IPS DF 6.9 (cell line): ENCODE results near the gene CFAP73.

Source experiments
- DNase-seq: peaks from one replicate; pipeline ENCODE4 v3.0.0-alpha.2; 2013; ENCODE audit warnings: low read depth, low spot score
- H3K27ac ChIP-seq: one replicate; pipeline ENCODE4 v1.5.1; 2013; ENCODE audit warnings: low read length, control low read depth
- H3K27me3 ChIP-seq: 2 replicates; pipeline ENCODE4 v1.6.1; 2013; ENCODE audit warnings: mild to moderate bottlenecking, low read length; ENCODE audit not compliant: control insufficient read depth, insufficient read depth
- H3K36me3 ChIP-seq: 2 replicates; pipeline ENCODE4 v1.6.1; 2013; ENCODE audit warnings: low read length; ENCODE audit not compliant: control insufficient read depth, insufficient read depth
- H3K4me1 ChIP-seq: 2 replicates; pipeline ENCODE4 v1.6.1; 2013; ENCODE audit warnings: low read length; ENCODE audit not compliant: control insufficient read depth, insufficient read depth
- H3K4me3 ChIP-seq: 2 replicates; pipeline ENCODE4 v1.5.1; 2013; ENCODE audit warnings: mild to moderate bottlenecking, low read length
- H3K9me3 ChIP-seq: 2 replicates; pipeline ENCODE4 v1.6.1; 2013; ENCODE audit warnings: low read length, inconsistent platforms; ENCODE audit not compliant: control insufficient read depth, insufficient read depth
- WGBS: extraction: QIAGEN DNeasy Blood & Tissue Kit; methylation state at CpG from one replicate; pipeline ENCODE4 v1.1.7; 2013; ENCODE audit warnings: mixed read lengths, missing lambda C conversion rate; ENCODE audit not compliant: insufficient read length, insufficient coverage; 5-methylcytosine and 5-hydroxymethylcytosine counted together

Gene CFAP73

GRCh38 chr12:113154351-113154973 lies 4.9 kb downstream of the CFAP73 start:
- no peak for DNase-seq
- H3K4me1 ChIP-seq = peaks cover 3% of the 10 kb centered on the region; the same call in 1 of the 2 replicates
- no peak overlapping the region for H3K27ac ChIP-seq
- H3K36me3 ChIP-seq = peaks cover 16% of the 10 kb centered on the region
- no peaks in the 10 kb centered on the region for H3K9me3 ChIP-seq
- peaks cover 3% of the 10 kb centered on the region; the same call in 1 of the 2 replicates for H3K27me3 ChIP-seq
- no CpG with 5 or more reads among the region's 51 CpGs for WGBS
- peak overlapping the region; percentile 42; the same call in 1 of the 2 replicates for H3K4me3 ChIP-seq

- H3K36me3 ChIP-seq = peaks cover 21% of the 10 kb centered on the region
- DNase-seq = no peak
- H3K9me3 ChIP-seq = no peaks in the 10 kb centered on the region
- H3K27me3 ChIP-seq = peaks cover 3% of the 10 kb centered on the region; the same call in 1 of the 2 replicates
- no peak overlapping the region for H3K4me3 ChIP-seq
- no peaks in the 10 kb centered on the region for H3K4me1 ChIP-seq
- WGBS = no CpG with 5 or more reads among the region's 12 CpGs
- no peak overlapping the region for H3K27ac ChIP-seq
These were observed 5.5 kb downstream of the CFAP73 start for GRCh38 chr12:113155060-113155459.

- no peaks in the 10 kb centered on the region for H3K9me3 ChIP-seq
- no peak overlapping the region for H3K27ac ChIP-seq
- no peak for DNase-seq
- no peaks in the 10 kb centered on the region for H3K4me1 ChIP-seq
- H3K4me3 ChIP-seq = no peak overlapping the region
- H3K36me3 ChIP-seq = peaks cover 27% of the 10 kb centered on the region
- WGBS = no CpG with 5 or more reads among the region's 7 CpGs
- peaks cover 3% of the 10 kb centered on the region; the same call in 1 of the 2 replicates for H3K27me3 ChIP-seq
These were observed 6.1 kb downstream of the CFAP73 start for GRCh38 chr12:113155646-113156045.

- WGBS = no CpG with 5 or more reads among the region's 12 CpGs
These were observed 7.8 kb downstream of the CFAP73 start for GRCh38 chr12:113157218-113157859.

GRCh38 chr12:113158439-113159203 lies 9.1 kb downstream of the CFAP73 start:
- H3K4me3 ChIP-seq = no peak overlapping the region
- DNase-seq = no peak
- H3K36me3 ChIP-seq = peaks cover 40% of the 10 kb centered on the region
- peaks cover 10% of the 10 kb centered on the region; the same call in 1 of the 2 replicates for H3K4me1 ChIP-seq
- no peak overlapping the region for H3K27ac ChIP-seq
- no CpG with 5 or more reads among the region's 26 CpGs for WGBS
- 0 out of 2 replicates have a peak, but pooled peaks cover 3% of the 10 kb centered on the region for H3K27me3 ChIP-seq
- no peaks in the 10 kb centered on the region for H3K9me3 ChIP-seq

More at GRCh38 chr12:113157218-113157859, 7.8 kb downstream of the CFAP73 start:
- H3K4me3 ChIP-seq = no peak overlapping the region
- peaks cover 3% of the 10 kb centered on the region; the same call in 1 of the 2 replicates for H3K27me3 ChIP-seq
- no peaks in the 10 kb centered on the region for H3K9me3 ChIP-seq
- H3K36me3 ChIP-seq = peaks cover 36% of the 10 kb centered on the region
- DNase-seq = no peak
- H3K4me1 ChIP-seq = peaks cover 6% of the 10 kb centered on the region; the same call in 1 of the 2 replicates
- H3K27ac ChIP-seq = no peak overlapping the region

- Histone ChIP-seq H3K9me3 (no peaks in the 10 kb centered on the region), H3K36me3 (peaks cover 42% of the 10 kb centered on the region), H3K4me3 (no peak overlapping the region), H3K27ac (no peak overlapping the region), H3K4me1 (peaks cover 10% of the 10 kb centered on the region; the same call in 1 of the 2 replicates), H3K27me3 (no peaks in the 10 kb centered on the region)
- DNase-seq = no peak
- no CpG with 5 or more reads among the region's 7 CpGs for WGBS
These were observed 10.4 kb downstream of the CFAP73 start for GRCh38 chr12:113159937-113160336.

GRCh38 chr12:113161415-113162016 lies 12.0 kb downstream of the CFAP73 start:
- Histone ChIP-seq H3K4me1 (peaks cover 10% of the 10 kb centered on the region; the same call in 1 of the 2 replicates), H3K9me3 (no peaks in the 10 kb centered on the region), H3K27me3 (no peaks in the 10 kb centered on the region), H3K4me3 (no peak overlapping the region), H3K36me3 (peaks cover 56% of the 10 kb centered on the region), H3K27ac (no peak overlapping the region)
- peak; percentile 85 for DNase-seq
- no CpG with 5 or more reads among the region's 26 CpGs for WGBS

- Histone ChIP-seq H3K4me1 (peaks cover 10% of the 10 kb centered on the region; the same call in 1 of the 2 replicates), H3K27me3 (no peaks in the 10 kb centered on the region), H3K4me3 (no peak overlapping the region), H3K36me3 (peaks cover 54% of the 10 kb centered on the region), H3K9me3 (no peaks in the 10 kb centered on the region), H3K27ac (no peak overlapping the region)
- DNase-seq = no peak
- WGBS = no CpG with 5 or more reads among the region's 25 CpGs
These were observed 12.8 kb downstream of the CFAP73 start for GRCh38 chr12:113162102-113163029.

- no CpG with 5 or more reads among the region's 12 CpGs for WGBS
- Histone ChIP-seq H3K9me3 (no peaks in the 10 kb centered on the region), H3K36me3 (peaks cover 55% of the 10 kb centered on the region), H3K27me3 (no peaks in the 10 kb centered on the region), H3K27ac (no peak overlapping the region), H3K4me3 (no peak overlapping the region), H3K4me1 (peaks cover 10% of the 10 kb centered on the region; the same call in 1 of the 2 replicates)
- DNase-seq = no peak
These were observed 13.5 kb downstream of the CFAP73 start for GRCh38 chr12:113163030-113163360.
